ENCODE measurements around the gene MAGT1. TPM values are rescaled to one million over a fixed set of nuclear protein-coding genes. Genes with fewer than 3 reads are reported as not detected.

MAGT1 gene
- total and polyA plus RNA-seq, 10 donors, result 7.4 to 59.9 (median 43.5) TPM

DNA sequence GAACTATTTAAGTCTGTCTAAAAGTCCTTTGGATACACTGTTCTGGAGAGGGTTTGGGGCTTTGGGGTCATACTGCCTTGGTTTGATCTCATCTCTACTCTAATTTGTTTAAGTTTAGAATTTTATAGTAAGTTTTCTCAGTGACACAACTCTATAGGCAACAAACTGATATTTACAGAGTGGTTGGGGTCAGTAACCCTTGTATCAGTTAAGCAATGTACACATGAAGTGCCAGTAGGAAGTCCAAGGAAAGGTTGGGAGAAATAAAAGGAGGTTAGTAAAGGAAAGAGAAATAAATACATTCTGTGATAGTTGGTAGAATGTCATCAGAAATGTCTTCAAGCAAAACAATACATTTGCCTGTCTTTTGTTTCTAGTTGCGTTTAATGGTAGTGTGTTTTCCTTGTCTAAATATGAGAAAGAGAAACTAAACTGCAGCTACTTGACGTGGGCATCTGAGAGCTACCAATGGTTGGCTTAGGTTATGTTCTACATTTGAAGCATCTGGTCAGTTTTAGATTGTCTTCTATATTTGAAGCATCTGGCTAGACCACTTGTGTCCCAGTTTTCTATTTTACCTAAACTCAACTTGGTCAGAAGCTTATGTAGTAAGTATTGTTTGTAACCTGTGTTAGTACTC is 22.2 kb upstream of the MAGT1 start:
- Histone ChIP-seq H3K4me1 (peaks cover 0 to 48% (median 24%) of the 10 kb centered on the region in 6 donors), H3K9me3 (no peaks in the 10 kb centered on the region), H3K4me3 (peak overlapping the region in 1 of 8 donors; percentile 6), H3K27ac (peak overlapping the region in 2 of 8 donors; percentile 13 to 40), H3K36me3 (no peaks in the 10 kb centered on the region), H3K27me3 (replicated peaks in 1 of 7) (no peaks in the 10 kb centered on the region)
- WGBS, 5 donors, result 16 to 45% (median 26%) methylated on average over 2 of the region's 2 CpGs
- intact Hi-C loops (cut with DNase I; ENCODE audit: low total_unique reads), result no loop called here
- TF ChIP-seq POLR2A (IDR thresholded peaks at IDR 0.05), result no peak
- TF ChIP-seq, protein P1, sequence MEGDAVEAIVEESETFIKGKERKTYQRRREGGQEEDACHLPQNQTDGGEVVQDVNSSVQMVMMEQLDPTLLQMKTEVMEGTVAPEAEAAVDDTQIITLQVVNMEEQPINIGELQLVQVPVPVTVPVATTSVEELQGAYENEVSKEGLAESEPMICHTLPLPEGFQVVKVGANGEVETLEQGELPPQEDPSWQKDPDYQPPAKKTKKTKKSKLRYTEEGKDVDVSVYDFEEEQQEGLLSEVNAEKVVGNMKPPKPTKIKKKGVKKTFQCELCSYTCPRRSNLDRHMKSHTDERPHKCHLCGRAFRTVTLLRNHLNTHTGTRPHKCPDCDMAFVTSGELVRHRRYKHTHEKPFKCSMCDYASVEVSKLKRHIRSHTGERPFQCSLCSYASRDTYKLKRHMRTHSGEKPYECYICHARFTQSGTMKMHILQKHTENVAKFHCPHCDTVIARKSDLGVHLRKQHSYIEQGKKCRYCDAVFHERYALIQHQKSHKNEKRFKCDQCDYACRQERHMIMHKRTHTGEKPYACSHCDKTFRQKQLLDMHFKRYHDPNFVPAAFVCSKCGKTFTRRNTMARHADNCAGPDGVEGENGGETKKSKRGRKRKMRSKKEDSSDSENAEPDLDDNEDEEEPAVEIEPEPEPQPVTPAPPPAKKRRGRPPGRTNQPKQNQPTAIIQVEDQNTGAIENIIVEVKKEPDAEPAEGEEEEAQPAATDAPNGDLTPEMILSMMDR (IDR thresholded peaks at IDR 0.05 in 8 of 11, conservative IDR thresholded peaks at IDR 0.05 in 3 of 11), result no peak
- no peak for DNase-seq

DNA sequence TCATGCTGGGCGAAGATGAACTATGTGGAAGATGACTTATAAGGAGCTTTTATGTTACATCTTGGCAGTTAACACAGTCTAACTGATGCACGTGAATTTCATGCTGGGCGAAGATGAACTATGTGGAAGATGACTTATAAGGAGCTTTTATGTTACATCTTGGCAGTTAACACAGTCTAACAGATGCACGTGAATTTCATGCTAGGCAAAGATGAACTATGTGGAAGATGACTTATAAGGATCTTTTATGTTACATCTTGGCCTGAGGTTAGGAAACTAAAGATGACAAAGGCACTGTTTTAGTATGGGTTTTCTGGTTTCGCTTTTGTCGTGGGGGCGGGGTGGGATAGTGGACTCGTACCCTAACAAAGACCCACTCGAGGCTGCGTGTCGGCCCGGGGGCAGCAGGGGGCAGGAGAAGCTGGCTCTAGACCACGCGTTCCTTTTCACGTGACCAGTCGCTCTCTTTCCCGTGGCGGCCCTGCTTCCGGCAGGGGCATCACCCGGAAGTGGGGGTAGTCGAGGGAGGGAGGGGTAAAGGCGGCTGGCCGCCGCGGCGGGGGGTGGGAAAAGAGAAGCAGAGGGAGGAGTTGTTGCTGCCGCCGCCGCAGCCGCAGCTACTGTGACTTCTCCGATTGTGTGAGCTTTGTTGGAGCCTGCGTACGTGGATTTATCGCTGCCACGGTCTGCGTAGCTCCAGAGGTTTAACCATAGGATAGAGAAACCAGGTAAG is 15.0 kb upstream of the MAGT1 start, which contains the start of gene ATP7A:
Gene ATP7A (plus strand): TSS at position 586 of the 733 bp plus-strand sequence. CDS start 60,949 bp downstream, outside the sequence.
- H3K27me3 ChIP-seq (replicated peaks in 1 of 7), result no peaks in the 10 kb centered on the region
- H3K36me3 ChIP-seq, result peaks cover 0 to 16% (median 1%) of the 10 kb centered on the region in 6 donors
- DNase-seq, result peak; percentile 97
- peak within 1 kb of the TSS; percentile 63 to 88 (median 86) for H3K27ac ChIP-seq
- H3K9me3 ChIP-seq, result no peaks in the 10 kb centered on the region
- H3K4me3 ChIP-seq, result peak within 1 kb of the TSS; percentile 30 to 74 (median 44)
- TF ChIP-seq POLR2A (IDR thresholded peaks at IDR 0.05), result peak in 1 of 3 donors; percentile 51
- peak; percentile 83 to 89 (median 88) for TF ChIP-seq POLR2AphosphoS5 (IDR thresholded peaks at IDR 0.05)
- TF ChIP-seq, protein P1 (IDR thresholded peaks at IDR 0.05 in 8 of 11, conservative IDR thresholded peaks at IDR 0.05 in 3 of 11), result peak; percentile 49 to 79 (median 69)
- peaks cover 0 to 29% (median 10%) of the 10 kb centered on the region in 6 donors for H3K4me1 ChIP-seq
- 2 to 45% (median 4%) methylated on average over 16 to 36 of the region's 36 CpGs for WGBS, 5 donors
- intact Hi-C loops (cut with DNase I; ENCODE audit: low total_unique reads), result no loop called here

DNA sequence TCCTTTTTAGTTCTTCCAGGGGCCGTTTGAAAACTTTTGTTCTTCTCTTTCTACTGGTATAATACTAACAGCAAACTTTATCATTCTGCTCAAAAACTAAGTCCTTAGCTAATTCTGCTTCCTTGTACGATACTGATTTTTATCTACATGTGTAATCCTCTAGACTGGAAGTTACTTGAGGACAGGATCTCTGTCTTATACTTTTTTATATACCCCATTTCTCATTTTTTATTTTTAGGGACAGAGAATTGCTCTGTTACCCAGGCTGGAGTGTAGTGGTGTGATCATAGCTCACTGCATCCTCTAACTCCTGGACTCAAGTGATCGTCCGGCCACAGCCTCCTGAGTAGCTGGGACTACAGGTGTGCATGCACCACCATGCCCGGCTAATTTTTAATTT is 6.3 kb upstream of the MAGT1 start:
- 82 to 96% (median 87%) methylated on average over 5 of the region's 5 CpGs for WGBS, 5 donors
- no peak overlapping the region for H3K4me3 ChIP-seq

DNA sequence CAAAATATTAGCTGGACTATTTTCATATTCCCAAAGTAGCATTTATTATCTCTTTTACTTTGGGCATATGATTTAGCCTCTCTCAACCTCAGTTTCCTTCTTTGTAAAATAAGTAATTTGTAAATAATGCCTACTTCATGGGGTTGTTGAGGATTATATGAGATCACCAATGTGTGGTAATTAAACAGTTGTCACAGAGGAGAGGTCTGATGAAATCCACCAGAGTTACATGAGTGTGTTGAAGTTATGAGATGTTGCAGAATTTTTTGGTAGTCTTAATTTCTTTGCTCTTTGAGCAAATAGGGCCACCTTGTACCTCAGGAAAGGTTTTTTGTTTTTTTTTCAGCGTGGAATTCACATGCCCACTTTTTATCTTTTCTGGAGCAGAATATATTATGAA is 5.5 kb upstream of the MAGT1 start:
- Histone ChIP-seq H3K27ac (peak overlapping the region in 6 of 8 donors; percentile 74 to 93 (median 90)), H3K9me3 (peaks cover 0 to under 1% (median 0%) of the 10 kb centered on the region in 8 donors), H3K36me3 (peaks cover 0 to 43% (median 6%) of the 10 kb centered on the region in 6 donors), H3K4me1 (peaks cover 0 to 33% (median 19%) of the 10 kb centered on the region in 6 donors), H3K4me3 (peak overlapping the region in 7 of 8 donors; percentile 36 to 77 (median 48)), H3K27me3 (replicated peaks in 1 of 7) (no peaks in the 10 kb centered on the region)
- WGBS, 5 donors, result 52 to 88% (median 64%) methylated on average over 1 of the region's 1 CpG
- DNase-seq, result no peak
- TF ChIP-seq, protein P1 (IDR thresholded peaks at IDR 0.05 in 8 of 11, conservative IDR thresholded peaks at IDR 0.05 in 3 of 11), result no peak
- TF ChIP-seq POLR2AphosphoS5 (IDR thresholded peaks at IDR 0.05) (no peak), POLR2A (IDR thresholded peaks at IDR 0.05) (no peak)
- intact Hi-C loops (cut with DNase I; ENCODE audit: low total_unique reads), result no loop called here

More for the DNA sequence above, 6.3 kb upstream of the MAGT1 start:
- Histone ChIP-seq H3K4me1 (peaks cover 0 to 28% (median 19%) of the 10 kb centered on the region in 6 donors), H3K27ac (no peak overlapping the region), H3K36me3 (peaks cover 0 to 50% (median 6%) of the 10 kb centered on the region in 6 donors), H3K9me3 (no peaks in the 10 kb centered on the region), H3K27me3 (replicated peaks in 1 of 7) (no peaks in the 10 kb centered on the region)
- TF ChIP-seq POLR2AphosphoS5 (IDR thresholded peaks at IDR 0.05), result no peak
- no peak for DNase-seq
- intact Hi-C loops (cut with DNase I; ENCODE audit: low total_unique reads), result no loop called here

Measured in spleen (tissue), 11 donors.